H1 (cell line): Measurements from ENCODE around the gene TSHZ2. TPM values are rescaled to one million over a fixed set of nuclear protein-coding genes. Genes with fewer than 3 reads are reported as not detected.

Experiments used
- CTCF ChIA-PET: fragments of 300-600 bp; sonication (Branson Sonifier 250); formaldehyde crosslinking; loops from one replicate; lab custom pipeline; 2021; ENCODE audit not compliant: partially characterized antibody; lab: Charles Lee
- POLR2A ChIA-PET: fragments of 300-600 bp; sonication (Branson Sonifier 250); formaldehyde crosslinking; loops from one replicate; lab custom pipeline; 2021; ENCODE audit warnings: inconsistent platforms; ENCODE audit not compliant: partially characterized antibody; lab: Charles Lee
- DNase-seq, 2 experiments: peaks; one replicate each; pipeline versions ENCODE4 v3.0.0 to v3.0.0-alpha.2; 2010 to 2022; ENCODE audit warnings: low spot score in 2 of 2, low read depth in 1 of 2, mixed read lengths in 1 of 2
- FAIRE-seq: peaks from 2 replicates; lab custom pipeline; 2011; peaks lifted over from hg19 to GRCh38; lab: Jason Lieb, UNC
- H2AFZ ChIP-seq: 2 replicates; pipeline ENCODE4 v1.8.1; 2012; ENCODE audit warnings: low read length, inconsistent platforms
- H2AK5ac ChIP-seq: 2 replicates; pipeline ENCODE4 v1.6.1; 2013; ENCODE audit warnings: low read depth, low read length
- H2BK120ac ChIP-seq: replicated peaks from 2 replicates; pipeline ENCODE3; 2013; ENCODE audit warnings: low read depth, low read length, inconsistent platforms
- H2BK12ac ChIP-seq: 2 replicates; pipeline ENCODE4 v1.6.1; 2013; ENCODE audit warnings: low read depth, low read length
- H2BK15ac ChIP-seq: 2 replicates; pipeline ENCODE4 v1.6.1; 2013; ENCODE audit warnings: low read length
- H2BK20ac ChIP-seq: 2 replicates; pipeline ENCODE4 v1.6.1; 2013; ENCODE audit warnings: low read length
- H2BK5ac ChIP-seq: 2 replicates; pipeline ENCODE4 v1.6.1; 2013; ENCODE audit warnings: low read depth, low read length
- H3K14ac ChIP-seq: 2 replicates; pipeline ENCODE4 v1.6.1; 2013; ENCODE audit warnings: inconsistent platforms; ENCODE audit not compliant: insufficient read length
- H3K18ac ChIP-seq: 2 replicates; pipeline ENCODE4 v1.6.1; 2013; ENCODE audit warnings: low read length; ENCODE audit errors: extremely low read depth
- H3K23ac ChIP-seq: 2 replicates; pipeline ENCODE4 v1.6.1; 2013; ENCODE audit warnings: inconsistent platforms; ENCODE audit not compliant: insufficient read length
- H3K23me2 ChIP-seq: 2 replicates; pipeline ENCODE4 v1.6.1; 2013; ENCODE audit warnings: low read depth, low read length
- H3K27ac ChIP-seq: 2 replicates; pipeline ENCODE4 v1.6.1; 2011; ENCODE audit warnings: low read depth, low read length, inconsistent platforms
- H3K27me3 ChIP-seq, 4 experiments: replicated peaks in 1 of 4; 1 replicate in 1 of 4; 2 replicates in 3 of 4; pipeline versions ENCODE4 v1.6.1 to v1.8.1; 2011 to 2013; ENCODE audit warnings: low read length in 3 of 4, mild to moderate bottlenecking in 3 of 4, inconsistent platforms in 2 of 4, mixed read lengths in 2 of 4, moderate library complexity in 1 of 4; ENCODE audit not compliant: control insufficient read depth in 3 of 4, insufficient read depth in 3 of 4; ENCODE audit errors: extremely low read depth in 1 of 4
- H3K36me3 ChIP-seq, 4 experiments: 2 replicates each; pipeline versions ENCODE4 v1.6.1 to v1.8.1; 2011 to 2013; ENCODE audit warnings: mild to moderate bottlenecking in 4 of 4, low read length in 3 of 4, moderate library complexity in 2 of 4, control low read depth in 1 of 4, inconsistent platforms in 1 of 4; ENCODE audit not compliant: insufficient read depth in 4 of 4, control insufficient read depth in 2 of 4
- H3K4ac ChIP-seq: replicated peaks from 2 replicates; pipeline ENCODE3; 2013; ENCODE audit warnings: low read length, low read depth, mixed read lengths, inconsistent platforms; ENCODE audit not compliant: insufficient read length
- H3K4me1 ChIP-seq, 4 experiments: replicated peaks in 1 of 4; 1 replicate in 1 of 4; 2 replicates in 3 of 4; pipeline versions ENCODE4 v1.6.1 to v1.8.1; 2011 to 2013; ENCODE audit warnings: low read length in 3 of 4, inconsistent platforms in 2 of 4, mixed read lengths in 1 of 4; ENCODE audit not compliant: insufficient read depth in 4 of 4, control insufficient read depth in 3 of 4
- H3K4me2 ChIP-seq, 2 experiments: 2 replicates each; pipeline versions ENCODE4 v1.6.1 to v1.8.1; 2011 to 2013; ENCODE audit warnings: low read depth in 2 of 2, low read length in 2 of 2, control low read depth in 1 of 2, inconsistent platforms in 1 of 2, mild to moderate bottlenecking in 1 of 2; ENCODE audit not compliant: insufficient read depth in 1 of 2
- H3K4me3 ChIP-seq, 4 experiments: fragments of 200-600, 300-600 bp in 1 of 4; sonication (generic), shearing (Covaris generic), sonication (Bioruptor Twin) in 1 of 4; 2 replicates each; pipeline versions ENCODE4 v1.5.1 to v1.8.1; 2011 to 2016; ENCODE audit warnings: low read length in 4 of 4, low read depth in 3 of 4, control low read depth in 2 of 4, inconsistent platforms in 2 of 4, mild to moderate bottlenecking in 2 of 4, mixed read lengths in 1 of 4, moderate library complexity in 1 of 4; ENCODE audit not compliant: insufficient read depth in 2 of 4; ENCODE audit errors: extremely low read depth in 1 of 4
- H3K56ac ChIP-seq: replicated peaks from 2 replicates; pipeline ENCODE3; 2013; ENCODE audit warnings: low read depth, mild to moderate bottlenecking, mixed read lengths, low read length, inconsistent platforms; ENCODE audit not compliant: insufficient read length
- H3K79me1 ChIP-seq: 2 replicates; pipeline ENCODE4 v1.6.1; 2013; ENCODE audit warnings: low read depth, low read length, control low read depth
- H3K79me2 ChIP-seq, 2 experiments: 2 replicates each; pipeline versions ENCODE4 v1.6.1 to v1.8.1; 2012 to 2013; ENCODE audit warnings: low read length in 2 of 2, mild to moderate bottlenecking in 2 of 2, inconsistent platforms in 1 of 2; ENCODE audit not compliant: insufficient read depth in 2 of 2, control insufficient read depth in 1 of 2
- H3K9ac ChIP-seq, 4 experiments: replicated peaks in 1 of 4; 1 replicate in 1 of 4; 2 replicates in 3 of 4; pipeline versions ENCODE4 v1.6.1 to v1.8.1; 2011 to 2013; ENCODE audit warnings: low read depth in 3 of 4, low read length in 3 of 4, control low read depth in 2 of 4, mild to moderate bottlenecking in 2 of 4, moderate library complexity in 2 of 4, inconsistent platforms in 1 of 4; ENCODE audit errors: extremely low read depth in 1 of 4
- H3K9me3 ChIP-seq, 2 experiments: 2 replicates each; pipeline versions ENCODE4 v1.6.1 to v1.8.1; 2012 to 2013; ENCODE audit warnings: mild to moderate bottlenecking in 2 of 2, moderate library complexity in 2 of 2, control low read depth in 1 of 2, inconsistent platforms in 1 of 2, low read depth in 1 of 2, low read length in 1 of 2, mixed read lengths in 1 of 2; ENCODE audit not compliant: insufficient read depth in 2 of 2
- H4K20me1 ChIP-seq, 2 experiments: replicated peaks in 1 of 2; 2 replicates each; pipeline versions ENCODE3 to v1.8.1; 2011 to 2013; ENCODE audit warnings: inconsistent platforms in 2 of 2, low read length in 2 of 2, mild to moderate bottlenecking in 1 of 2; ENCODE audit not compliant: insufficient read depth in 2 of 2, control insufficient read depth in 1 of 2
- H4K5ac ChIP-seq: 2 replicates; pipeline ENCODE4 v1.6.1; 2013; ENCODE audit warnings: low read length, low read depth, mixed read lengths, inconsistent platforms; ENCODE audit not compliant: insufficient read length
- H4K8ac ChIP-seq: 2 replicates; pipeline ENCODE4 v1.8.0; 2013; ENCODE audit warnings: mild to moderate bottlenecking, moderate library complexity, low read length, inconsistent platforms; ENCODE audit not compliant: insufficient read depth; ENCODE audit errors: extremely low read depth
- H4K91ac ChIP-seq: replicated peaks from 2 replicates; pipeline ENCODE3; 2013; ENCODE audit warnings: low read length, mixed read lengths, inconsistent platforms; ENCODE audit not compliant: insufficient read length
- ATF2 ChIP-seq: IDR thresholded peaks from 2 replicates; pipeline ENCODE4 v1.6.1; 2012; ENCODE audit warnings: low read length, inconsistent platforms
- BACH1 ChIP-seq: IDR thresholded peaks from 2 replicates; pipeline ENCODE4 v1.6.1; 2012; ENCODE audit warnings: low read length, improper control_type of control experiment
- CHD1 ChIP-seq: IDR thresholded peaks from 2 replicates; pipeline ENCODE4 v1.6.1; 2012; ENCODE audit warnings: low read depth, low read length, improper control_type of control experiment
- E2F6 ChIP-seq: IDR thresholded peaks from 2 replicates; pipeline ENCODE4 v1.6.1; 2012; ENCODE audit warnings: inconsistent platforms
- HDAC2 ChIP-seq, 2 experiments: fragments of 300-600 bp in 1 of 2; sonication (generic) in 1 of 2; IDR thresholded peaks; 2 replicates each; pipeline ENCODE4 v1.6.1; 2011 to 2012; ENCODE audit warnings: low read depth in 2 of 2, low read length in 2 of 2, mild to moderate bottlenecking in 2 of 2, moderate library complexity in 2 of 2, borderline replicate concordance in 1 of 2, inconsistent platforms in 1 of 2
- KDM1A ChIP-seq: fragments of 200-600, 300-600 bp; sonication (generic); IDR thresholded peaks from 2 replicates; pipeline ENCODE4 v1.7.1; 2016; ENCODE audit warnings: mild to moderate bottlenecking, low read length, borderline replicate concordance
- KDM5A ChIP-seq: fragments of 200-600 bp; IDR thresholded peaks from 2 replicates; pipeline ENCODE4 v1.7.1; 2012; ENCODE audit warnings: mild to moderate bottlenecking, low read length, inconsistent platforms, mixed read lengths
- NRF1 ChIP-seq: IDR thresholded peaks from 2 replicates; pipeline ENCODE4 v1.6.1; 2011; ENCODE audit warnings: mild to moderate bottlenecking, low read depth, low read length, improper control_type of control experiment
- PHF8 ChIP-seq: fragments of 200-600 bp; sonication (generic); conservative IDR thresholded peaks from 2 replicates; pipeline ENCODE4 v1.7.1; 2012; ENCODE audit warnings: low read depth, mild to moderate bottlenecking, inconsistent platforms, low read length, moderate library complexity
- RFX5 ChIP-seq: IDR thresholded peaks from 2 replicates; pipeline ENCODE4 v1.6.1; 2011; ENCODE audit warnings: low read depth, low read length, improper control_type of control experiment, borderline replicate concordance
- TAF1 ChIP-seq: IDR thresholded peaks from 2 replicates; pipeline ENCODE4 v1.6.1; 2011; ENCODE audit warnings: mild to moderate bottlenecking, low read depth, low read length
- YY1 ChIP-seq: IDR thresholded peaks from 2 replicates; pipeline ENCODE4 v1.6.1; 2011; ENCODE audit warnings: low read depth, mild to moderate bottlenecking, low read length
- WGBS, 2 experiments: shearing (Covaris generic) in 1 of 2; methylation state at CpG; one replicate each; pipeline versions ENCODE4 v1.1.6 to v1.1.7; 2013 to 2015; ENCODE audit warnings: low lambda C conversion rate in 2 of 2, mixed read lengths in 2 of 2, inconsistent platforms in 1 of 2, low coverage in 1 of 2, missing lambda C conversion rate in 1 of 2; ENCODE audit not compliant: insufficient replicate concordance in 2 of 2, insufficient coverage in 1 of 2, insufficient read length in 1 of 2; ENCODE audit errors: extremely low coverage in 1 of 2, missing lambda C conversion rate in 1 of 2; 5-methylcytosine and 5-hydroxymethylcytosine counted together
- polyA plus RNA-seq, 7 experiments: library from polyadenylated mRNA; depleted of rRNA in 3 of 7; stranded (reverse) in 5 of 7; unstranded in 2 of 7; fragments of >200 nt in 5 of 7; fragments of 200-250 nt in 2 of 7; gene quantifications; 1 replicate in 5 of 7; 2 replicates in 1 of 7; 4 replicates in 1 of 7; pipeline versions ENCODE4 v1.2.1 to v1.2.3, GENCODE V29; 2011 to 2013; ENCODE audit warnings: missing spikeins in 2 of 7, mixed read lengths in 2 of 7
- total RNA-seq: library from RNA; stranded (reverse); fragmentation: NEBNext Ultra II Directional; extraction: Animal tissue kit (Norgen Biotek cat#: 25700); gene quantifications from 2 replicates; pipeline ENCODE4 v1.2.1, GENCODE V29; 2021

The TSHZ2 gene
- total and polyA plus RNA-seq, 2 of the 8 experiments (the other 6 are each of a cell fraction or from before 2014, with no cell fraction given) = 0.14 to 0.30 TPM

- H4K91ac ChIP-seq = no peak overlapping the region
- CTCF ChIA-PET = no interaction called here
- H3K4me3 ChIP-seq = no peak overlapping the region
- H3K9me3 ChIP-seq = peaks cover 0 to 4% of the 10 kb centered on the region in 2 experiments; a peak in 1 of 4 replicates
- no peak overlapping the region for H2BK20ac ChIP-seq
- no peaks in the 10 kb centered on the region for H4K20me1 ChIP-seq
- H3K14ac ChIP-seq = no peak overlapping the region
- POLR2A ChIA-PET = no interaction called here
- FAIRE-seq = no peak
- no peaks in the 10 kb centered on the region for H3K4me1 ChIP-seq
- H4K8ac ChIP-seq = no peak overlapping the region
- DNase-seq = no peak
- H3K23me2 ChIP-seq = no peaks in the 10 kb centered on the region
- H3K36me3 ChIP-seq = no peaks in the 10 kb centered on the region
- no peak overlapping the region for H3K27ac ChIP-seq
- no peak overlapping the region for H4K5ac ChIP-seq
- H3K18ac ChIP-seq = no peak overlapping the region
- H3K79me1 ChIP-seq = no peaks in the 10 kb centered on the region
- no peak overlapping the region for H2AK5ac ChIP-seq
- H3K4me2 ChIP-seq = no peak overlapping the region
- no peak overlapping the region for H2BK15ac ChIP-seq
- no peak overlapping the region for H2AFZ ChIP-seq
- H3K56ac ChIP-seq = no peak overlapping the region
- WGBS, 2 experiments = 89% methylated on average over 5 of the region's 5 CpGs; no CpG with 5 or more reads in 1 of the 2 experiments
- H3K27me3 ChIP-seq = no peaks in the 10 kb centered on the region
- H3K23ac ChIP-seq = no peak overlapping the region
- H3K4ac ChIP-seq = no peak overlapping the region
- H2BK120ac ChIP-seq = no peak overlapping the region
- no peak overlapping the region for H2BK12ac ChIP-seq
- no peak overlapping the region for H2BK5ac ChIP-seq
- H3K9ac ChIP-seq = no peak overlapping the region
- no peaks in the 10 kb centered on the region for H3K79me2 ChIP-seq
- TF ChIP-seq YY1 = no peak
- no peak for TF ChIP-seq E2F6
- no peak for TF ChIP-seq PHF8
- no peak for TF ChIP-seq ATF2
- no peak for TF ChIP-seq NRF1
- no peak for TF ChIP-seq KDM1A
- no peak for TF ChIP-seq TAF1
- no peak for TF ChIP-seq RFX5
- no peak for TF ChIP-seq CHD1
- TF ChIP-seq HDAC2 (IDR thresholded peaks at IDR 0.05; ENCODE audit: borderline replicate concordance in 1 of 2, low read depth in 2 of 2, low read length in 2 of 2) = no peak
- TF ChIP-seq KDM5A = no peak
- no peak for TF ChIP-seq BACH1
Observed at GRCh38 chr20:53252002-53252401, 279.8 kb downstream of the TSHZ2 start.
